Right ventricle myocardium superior (tissue), 1 donor: Measurements from ENCODE around the gene PARD6A. TPM values are rescaled to one million over a fixed set of nuclear protein-coding genes. Genes with fewer than 3 reads are reported as not detected.

Source experiments
- ATAC-seq: fragments of 200-7000 bp; cut with Tn5 transposase; one replicate; pipeline ENCODE4 v1.9.1; 2020; ENCODE audit warnings: mild to moderate bottlenecking; ENCODE audit not compliant: poor library complexity
- DNase-seq: peaks from one replicate; pipeline ENCODE4 v3.0.0-alpha.2; 2020
- intact Hi-C: fragments of 100-400 bp; cut with DNase I; formaldehyde crosslinking; loops from one replicate; pipeline ENCODE4 v1.11.2; 2022
- total RNA-seq: library from RNA; stranded (reverse); fragmentation: NEBNext Ultra II Directional; extraction: Animal tissue kit (Norgen Biotek cat#: 25700); gene quantifications from one replicate; pipeline ENCODE4 v1.2.1, GENCODE V29; 2021
- donor health status: DM: no; HTN: yes; CAD: no; lungs with severe emphysema.

PARD6A gene
- total RNA-seq, 1 donor from 2014 or later = 3.2 TPM

DNA sequence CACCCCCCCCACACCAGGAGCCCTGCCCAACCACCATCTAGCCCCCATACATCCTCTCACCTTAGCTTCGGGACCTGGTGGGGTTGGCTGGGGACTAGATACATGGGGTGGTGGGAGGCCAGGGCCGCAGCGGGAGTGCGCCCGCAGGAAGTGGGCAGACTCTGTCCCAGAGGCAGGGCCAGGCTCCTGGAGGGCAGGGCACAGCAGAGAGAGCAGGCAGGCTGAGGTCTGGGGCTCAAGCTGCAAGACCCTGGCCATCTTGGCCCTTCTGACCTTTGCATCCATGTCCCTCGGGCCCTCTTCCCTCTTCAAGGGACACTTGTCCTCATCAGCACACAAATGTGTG, 3.1 kb downstream of the PARD6A start:
- no peak for DNase-seq

GRCh38 chr16:67664258-67664657, 3.5 kb downstream of the PARD6A start:
- intact Hi-C loops = loop anchor here (5.0 kb wide), 1 partner anchor 102 kb away; the partner anchor contains the start of gene CTCF
- no peak for ATAC-seq
- DNase-seq = no peak

More for the DNA sequence above, 3.1 kb downstream of the PARD6A start:
- ATAC-seq = no peak
- intact Hi-C loops = loop anchor here (5.0 kb wide), 1 partner anchor 102 kb away; the partner anchor contains the start of gene CTCF

- intact Hi-C loops = loop anchor here (5.0 kb wide), 2 partner anchors 103 to 143 kb away; partner anchors contain the start of gene CTCF
- no peak for DNase-seq
These were observed 4.1 kb downstream of the PARD6A start for GRCh38 chr16:67664871-67665270.

GRCh38 chr16:67665598-67665997, 4.8 kb downstream of the PARD6A start:
- intact Hi-C loops = loop anchor here (5.0 kb wide), 1 partner anchor 143 kb away; no protein-coding TSS in a partner anchor
- no peak for ATAC-seq
- no peak for DNase-seq

More at GRCh38 chr16:67664871-67665270, 4.1 kb downstream of the PARD6A start:
- ATAC-seq = no peak

GRCh38 chr16:67666032-67666551, 5.3 kb downstream of the PARD6A start:
- DNase-seq = peak; percentile 63

DNA sequence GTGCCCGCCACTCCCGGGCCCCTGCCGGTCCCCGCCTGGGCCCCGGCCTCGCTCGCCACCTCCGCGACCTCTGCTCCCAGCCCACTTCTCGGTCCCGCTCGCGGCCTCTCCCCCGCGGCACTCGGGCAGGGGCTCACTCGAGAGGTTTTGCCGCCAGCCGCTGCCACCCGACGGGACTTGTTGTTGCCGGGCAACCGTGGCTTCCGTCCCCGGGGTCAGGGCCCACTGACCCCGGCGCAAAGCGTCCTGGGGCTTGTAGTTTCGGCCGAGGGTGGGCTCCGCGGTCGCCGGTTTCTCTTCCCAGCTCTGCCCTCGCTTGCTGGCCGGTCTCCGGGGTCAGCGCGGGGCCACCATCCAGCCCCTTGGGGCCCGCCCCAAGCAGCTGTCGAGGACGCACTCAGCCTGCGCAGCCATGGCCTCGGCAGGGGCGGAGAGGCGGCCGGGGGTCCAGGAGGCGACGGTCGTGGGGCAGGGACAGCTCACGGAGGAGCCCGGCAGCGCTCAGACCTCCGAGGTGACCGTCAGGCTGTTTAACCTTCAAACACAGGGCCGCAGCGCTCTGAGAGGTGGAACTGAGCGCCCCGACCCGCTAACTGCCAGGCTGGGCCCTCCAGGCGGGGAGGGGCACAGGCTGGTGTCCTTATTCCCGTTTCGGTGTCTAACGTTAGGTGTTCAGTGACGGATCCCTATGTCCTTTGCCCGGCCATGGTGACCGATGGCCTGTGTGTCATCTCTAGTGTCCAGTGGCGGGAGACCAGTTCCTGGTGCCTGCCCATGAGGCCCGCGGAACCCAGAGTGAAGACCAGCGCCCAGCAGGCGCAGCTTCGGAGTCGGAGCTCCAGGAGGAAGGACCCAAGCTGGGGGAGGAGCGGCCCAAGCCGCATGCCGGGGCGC, 6.0 kb downstream of the PARD6A start, which contains the start of the genes C16orf86 and ENKD1:
C16orf86 (plus strand) TSS at position 256 of the 894 bp plus-strand sequence; CDS start at position 413, 157 bp downstream.
ENKD1 (minus strand) TSS at position 192 of the 894 bp plus-strand sequence. CDS start 308 bp downstream, outside the sequence.
- DNase-seq (peak; percentile 92), ATAC-seq (peak; percentile 86)
- intact Hi-C loops = loop anchor here (5.0 kb wide), 1 partner anchor 145 kb away; no protein-coding TSS in a partner anchor

More at GRCh38 chr16:67666032-67666551, 5.3 kb downstream of the PARD6A start:
- ATAC-seq = peak; percentile 6
- intact Hi-C loops = loop anchor here (5.0 kb wide), 1 partner anchor 144 kb away; no protein-coding TSS in a partner anchor

DNA sequence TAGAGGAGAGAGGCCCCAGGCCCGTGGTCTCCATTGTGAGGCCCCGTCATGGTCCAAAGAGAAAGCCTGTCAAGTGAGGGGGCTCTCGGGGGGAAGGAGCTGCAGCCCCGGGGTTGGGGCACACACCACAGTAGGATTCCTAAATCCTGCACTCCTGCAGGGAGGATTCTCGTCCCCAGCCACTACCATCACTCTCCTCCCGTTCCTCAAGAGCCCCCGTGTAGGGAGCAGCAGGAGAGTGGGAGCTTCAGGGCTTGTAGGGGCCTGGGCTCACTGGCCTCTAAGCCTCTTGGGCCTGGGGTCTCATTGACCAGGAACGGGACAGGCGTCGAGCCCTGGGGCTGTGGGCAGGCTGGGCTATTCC, 6.7 kb downstream of the PARD6A start:
- intact Hi-C loops = loop anchor here (5.0 kb wide), 1 partner anchor 145 kb away; no protein-coding TSS in a partner anchor
- ATAC-seq (no peak), DNase-seq (no peak)

- DNase-seq (peak; percentile 91), ATAC-seq (peak; percentile 89)
- intact Hi-C loops = loop anchor here (5.0 kb wide), 1 partner anchor 146 kb away; no protein-coding TSS in a partner anchor
These were observed 7.2 kb downstream of the PARD6A start for GRCh38 chr16:67667817-67668494.

- DNase-seq = no peak
- intact Hi-C loops = loop anchor here (5.0 kb wide), 1 partner anchor 146 kb away; no protein-coding TSS in a partner anchor
- ATAC-seq = no peak
These were observed 7.9 kb downstream of the PARD6A start for GRCh38 chr16:67668495-67669157.

DNA sequence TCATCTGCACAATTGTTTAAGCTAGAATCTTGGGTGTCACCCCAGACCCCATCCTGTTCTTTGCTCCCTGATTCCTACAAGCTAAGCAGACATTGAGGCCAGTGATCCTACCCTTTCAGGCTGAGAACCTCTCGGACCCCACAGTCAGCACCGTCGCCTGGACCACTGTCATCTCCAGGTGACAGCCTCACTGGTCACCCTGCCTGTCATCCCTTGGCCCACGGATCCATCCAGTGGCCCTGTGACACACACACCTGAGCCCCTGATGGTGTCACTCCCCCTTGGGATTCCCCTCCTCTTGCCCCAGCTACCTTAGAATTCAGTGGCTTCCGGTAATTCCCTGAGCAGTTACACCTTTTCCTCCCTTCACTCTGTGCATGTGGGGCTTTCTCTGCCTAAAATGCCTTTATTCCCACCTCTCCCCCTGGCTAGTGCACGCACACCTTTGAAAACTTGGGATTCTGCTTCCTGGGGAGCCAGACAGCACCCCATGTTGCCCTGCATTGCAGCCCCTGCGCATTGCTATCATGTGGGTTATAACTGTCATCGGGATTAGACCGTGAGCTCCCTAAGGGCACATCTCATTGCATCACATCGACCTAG, 8.8 kb downstream of the PARD6A start:
- ATAC-seq (no peak), DNase-seq (no peak)
- intact Hi-C loops = loop anchor here (5.0 to 10.0 kb wide), 2 partner anchors 135 to 147 kb away; partner anchors contain the start of genes RANBP10 and TSNAXIP1

GRCh38 chr16:67672306-67672705, 11.5 kb downstream of the PARD6A start:
- intact Hi-C loops = loop anchor here (10.0 kb wide), 1 partner anchor 132 kb away; the partner anchor contains the start of genes RANBP10 and TSNAXIP1
- ATAC-seq = no peak
- DNase-seq = no peak

- ATAC-seq (peak; percentile 54), DNase-seq (peak; percentile 76)
- intact Hi-C loops = loop anchor here (10.0 kb wide), 1 partner anchor 132 kb away; the partner anchor contains the start of genes RANBP10 and TSNAXIP1
These were observed 12.2 kb downstream of the PARD6A start for GRCh38 chr16:67672739-67673662.

- DNase-seq (peak; percentile 80), ATAC-seq (peak; percentile 63)
- intact Hi-C loops = loop anchor here (10.0 kb wide), 1 partner anchor 131 kb away; the partner anchor contains the start of genes RANBP10 and TSNAXIP1
These were observed 13.2 kb downstream of the PARD6A start for GRCh38 chr16:67673712-67674580.

- intact Hi-C loops = loop anchor here (10.0 kb wide), 1 partner anchor 130 kb away; the partner anchor contains the start of genes RANBP10 and TSNAXIP1
- DNase-seq (no peak), ATAC-seq (no peak)
These were observed 14.3 kb downstream of the PARD6A start for GRCh38 chr16:67674851-67675578.

GRCh38 chr16:67675579-67675935, 14.8 kb downstream of the PARD6A start:
- ATAC-seq (no peak), DNase-seq (no peak)
- intact Hi-C loops = loop anchor here (10.0 kb wide), 1 partner anchor 129 kb away; the partner anchor contains the start of genes RANBP10 and TSNAXIP1
